ENCODE results near the gene ITIH5.

- TF ChIP-seq, protein P1, sequence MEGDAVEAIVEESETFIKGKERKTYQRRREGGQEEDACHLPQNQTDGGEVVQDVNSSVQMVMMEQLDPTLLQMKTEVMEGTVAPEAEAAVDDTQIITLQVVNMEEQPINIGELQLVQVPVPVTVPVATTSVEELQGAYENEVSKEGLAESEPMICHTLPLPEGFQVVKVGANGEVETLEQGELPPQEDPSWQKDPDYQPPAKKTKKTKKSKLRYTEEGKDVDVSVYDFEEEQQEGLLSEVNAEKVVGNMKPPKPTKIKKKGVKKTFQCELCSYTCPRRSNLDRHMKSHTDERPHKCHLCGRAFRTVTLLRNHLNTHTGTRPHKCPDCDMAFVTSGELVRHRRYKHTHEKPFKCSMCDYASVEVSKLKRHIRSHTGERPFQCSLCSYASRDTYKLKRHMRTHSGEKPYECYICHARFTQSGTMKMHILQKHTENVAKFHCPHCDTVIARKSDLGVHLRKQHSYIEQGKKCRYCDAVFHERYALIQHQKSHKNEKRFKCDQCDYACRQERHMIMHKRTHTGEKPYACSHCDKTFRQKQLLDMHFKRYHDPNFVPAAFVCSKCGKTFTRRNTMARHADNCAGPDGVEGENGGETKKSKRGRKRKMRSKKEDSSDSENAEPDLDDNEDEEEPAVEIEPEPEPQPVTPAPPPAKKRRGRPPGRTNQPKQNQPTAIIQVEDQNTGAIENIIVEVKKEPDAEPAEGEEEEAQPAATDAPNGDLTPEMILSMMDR (IDR thresholded peaks at IDR 0.05) = no peak
- no peak for TF ChIP-seq POLR2A (IDR thresholded peaks at IDR 0.05)
Measured at GRCh38 chr10:7546385-7546967, 120.3 kb downstream of the ITIH5 start.
